RWPE1 (cell line): ENCODE measurements around the gene VMA21.

Source experiments
- CTCF ChIA-PET: fragments of 350-600 bp; sonication (Branson Sonifier 250); formaldehyde crosslinking; extraction: SDS; loops from one replicate; lab custom pipeline; 2021; lab: Yijun Ruan, JAX
- POLR2A ChIA-PET: fragments of 400-600 bp; formaldehyde crosslinking; extraction: SDS; loops from one replicate; lab custom pipeline; 2020; ENCODE audit warnings: antibody characterized with exemption; ENCODE audit not compliant: low non-redundant PET; lab: Yijun Ruan, JAX
- DNase-seq: peaks from one replicate; pipeline ENCODE4 v3.0.0; 2012; ENCODE audit warnings: low spot score
- H3K27ac ChIP-seq: fragments of 450-650 bp; 2 replicates; pipeline ENCODE4 v1.5.1; 2017
- TF ChIP-seq, protein P1 (sequence below): fragments of 450-650 bp; conservative IDR thresholded peaks from 2 replicates; pipeline ENCODE4 v1.5.1; 2017; ENCODE audit warnings: low read depth, mild to moderate bottlenecking

VMA21 gene

GRCh38 chrX:151458824-151459223, 61.8 kb downstream of the VMA21 start:
- ChIA-PET CTCF (interaction anchor here (0.6 kb wide), 1 partner anchor 98 kb away, joined by 3 read pairs; no protein-coding TSS in a partner anchor), POLR2A (no interaction called here)
- TF ChIP-seq, protein P1, sequence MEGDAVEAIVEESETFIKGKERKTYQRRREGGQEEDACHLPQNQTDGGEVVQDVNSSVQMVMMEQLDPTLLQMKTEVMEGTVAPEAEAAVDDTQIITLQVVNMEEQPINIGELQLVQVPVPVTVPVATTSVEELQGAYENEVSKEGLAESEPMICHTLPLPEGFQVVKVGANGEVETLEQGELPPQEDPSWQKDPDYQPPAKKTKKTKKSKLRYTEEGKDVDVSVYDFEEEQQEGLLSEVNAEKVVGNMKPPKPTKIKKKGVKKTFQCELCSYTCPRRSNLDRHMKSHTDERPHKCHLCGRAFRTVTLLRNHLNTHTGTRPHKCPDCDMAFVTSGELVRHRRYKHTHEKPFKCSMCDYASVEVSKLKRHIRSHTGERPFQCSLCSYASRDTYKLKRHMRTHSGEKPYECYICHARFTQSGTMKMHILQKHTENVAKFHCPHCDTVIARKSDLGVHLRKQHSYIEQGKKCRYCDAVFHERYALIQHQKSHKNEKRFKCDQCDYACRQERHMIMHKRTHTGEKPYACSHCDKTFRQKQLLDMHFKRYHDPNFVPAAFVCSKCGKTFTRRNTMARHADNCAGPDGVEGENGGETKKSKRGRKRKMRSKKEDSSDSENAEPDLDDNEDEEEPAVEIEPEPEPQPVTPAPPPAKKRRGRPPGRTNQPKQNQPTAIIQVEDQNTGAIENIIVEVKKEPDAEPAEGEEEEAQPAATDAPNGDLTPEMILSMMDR = no peak
- H3K27ac ChIP-seq = no peak overlapping the region
- DNase-seq = no peak
